HCT116 (cell line): ENCODE data around the gene RBM47. TPM values are rescaled to one million over a fixed set of nuclear protein-coding genes. Genes with fewer than 3 reads are reported as not detected.

Experiments used
- ATAC-seq: fragments of 200-7000 bp; cut with Tn5 transposase; 2 replicates; pipeline ENCODE4 v1.9.1; 2020; ENCODE audit warnings: mild to moderate bottlenecking, moderate library complexity
- BruUV-seq: library from RNA; stranded (reverse); fragments of 400-500 nt; replicated peaks from 2 replicates; lab custom pipeline; 2021; lab: Mats Ljungman, UMichigan
- CTCF ChIA-PET: fragments of 300-600 bp; sonication (Branson Sonifier 250); formaldehyde crosslinking; loops from one replicate; lab custom pipeline; 2021; ENCODE audit warnings: antibody characterized with exemption; lab: Charles Lee
- POLR2A ChIA-PET: fragments of 300-600, 350-600 bp; sonication (Branson Sonifier 250); formaldehyde crosslinking; loops from one replicate; lab custom pipeline; 2021; ENCODE audit warnings: antibody characterized with exemption; lab: Charles Lee
- RAD21 ChIA-PET, 2 experiments: fragments of 300-600 bp; sonication (Branson Sonifier 250); formaldehyde crosslinking; loops; one replicate each; lab custom pipeline; 2023; ENCODE audit warnings: low total read pairs in 2 of 2; ENCODE audit not compliant: uncharacterized antibody in 2 of 2, unreplicated experiment in 2 of 2, low non-redundant PET in 1 of 2; lab: Charles Lee
- DNase-seq: peaks from one replicate; pipeline ENCODE4 v3.0.0-alpha.2; 2010; ENCODE audit warnings: low read depth, low spot score
- H2AFZ ChIP-seq: fragments of 200-600 bp; shearing (Covaris generic), sonication (generic); 2 replicates; pipeline ENCODE4 v1.6.1; 2017; ENCODE audit warnings: low read depth, mixed run types, mixed read lengths, antibody characterized with exemption, low read length; ENCODE audit not compliant: poor library complexity, severe bottlenecking
- H3K27ac ChIP-seq: 2 replicates; pipeline ENCODE4 v1.5.1; 2012; ENCODE audit warnings: low read depth, low read length
- H3K27me3 ChIP-seq: fragments of 200-600 bp; sonication (generic); 2 replicates; pipeline ENCODE4 v1.6.1; 2016; ENCODE audit warnings: mixed run types, low read length, mixed read lengths; ENCODE audit not compliant: insufficient read depth
- H3K36me3 ChIP-seq, 2 experiments: fragments of 200-500 bp in 1 of 2; fragments of 200-600 bp in 1 of 2; sonication (Bioruptor generic) in 1 of 2; sonication (generic) in 1 of 2; 2 replicates each; pipeline versions ENCODE4 v1.5.1 to v1.6.1; 2014 to 2016; ENCODE audit warnings: low read length in 2 of 2, inconsistent platforms in 1 of 2, mixed read lengths in 1 of 2, mixed run types in 1 of 2; ENCODE audit not compliant: insufficient read depth in 2 of 2, control insufficient read depth in 1 of 2
- H3K4me1 ChIP-seq, 2 experiments: fragments of 200-600 bp in 1 of 2; sonication (generic) in 1 of 2; 2 replicates each; pipeline versions ENCODE4 v1.5.1 to v1.6.1; 2012 to 2017; ENCODE audit warnings: low read length in 2 of 2, inconsistent platforms in 1 of 2, mild to moderate bottlenecking in 1 of 2, mixed read lengths in 1 of 2, mixed run types in 1 of 2, moderate library complexity in 1 of 2; ENCODE audit not compliant: insufficient read depth in 2 of 2, control insufficient read depth in 1 of 2
- H3K4me2 ChIP-seq: fragments of 200-600 bp; sonication (generic); 2 replicates; pipeline ENCODE4 v1.6.1; 2017; ENCODE audit warnings: mixed run types, low read length, mixed read lengths
- H3K4me3 ChIP-seq, 2 experiments: fragments of 200-600 bp in 1 of 2; sonication (generic) in 1 of 2; replicated peaks in 1 of 2; 2 replicates each; pipeline ENCODE4 v1.5.1; 2011 to 2016; ENCODE audit warnings: low read length in 2 of 2, control low read depth in 1 of 2, low read depth in 1 of 2, mild to moderate bottlenecking in 1 of 2, mixed read lengths in 1 of 2, mixed run types in 1 of 2
- H3K79me2 ChIP-seq: fragments of 200-600 bp; sonication (generic); 2 replicates; pipeline ENCODE4 v1.6.1; 2017; ENCODE audit warnings: mild to moderate bottlenecking, mixed run types, low read length, moderate library complexity, mixed read lengths; ENCODE audit not compliant: insufficient read depth
- H3K9ac ChIP-seq: fragments of 200-600 bp; sonication (generic); 2 replicates; pipeline ENCODE4 v1.6.1; 2016; ENCODE audit warnings: low read length, mixed read lengths
- H3K9me2 ChIP-seq: fragments of 200-600 bp; sonication (generic), shearing (Covaris generic); 2 replicates; pipeline ENCODE4 v1.6.1; 2017; ENCODE audit warnings: mixed run types, mild to moderate bottlenecking, moderate library complexity; ENCODE audit not compliant: insufficient read depth
- H3K9me3 ChIP-seq, 2 experiments: fragments of 200-500 bp in 1 of 2; fragments of 200-600 bp in 1 of 2; sonication (Bioruptor generic) in 1 of 2; sonication (generic) in 1 of 2; 2 replicates each; pipeline ENCODE4 v1.6.1; 2014 to 2017; ENCODE audit warnings: low read length in 2 of 2, mixed read lengths in 2 of 2, inconsistent platforms in 1 of 2, low read depth in 1 of 2, mild to moderate bottlenecking in 1 of 2, mixed run types in 1 of 2, moderate library complexity in 1 of 2; ENCODE audit not compliant: control insufficient read depth in 1 of 2, insufficient read depth in 1 of 2
- H4K20me1 ChIP-seq: fragments of 200-600 bp; sonication (generic), shearing (Covaris generic); 2 replicates; pipeline ENCODE4 v1.6.1; 2017; ENCODE audit warnings: mixed run types, mild to moderate bottlenecking, moderate library complexity; ENCODE audit not compliant: insufficient read depth
- CBX3 ChIP-seq: IDR thresholded peaks from 2 replicates; pipeline ENCODE4 v1.6.1; 2012; ENCODE audit warnings: low read depth
- CEBPB ChIP-seq: IDR thresholded peaks from 2 replicates; pipeline ENCODE4 v1.6.1; 2012; ENCODE audit warnings: low read depth
- FOSL1 ChIP-seq: IDR thresholded peaks from 2 replicates; pipeline ENCODE4 v1.6.1; 2012; ENCODE audit warnings: low read depth
- JUND ChIP-seq: IDR thresholded peaks from 2 replicates; pipeline ENCODE4 v1.6.1; 2012
- POLR2AphosphoS5 ChIP-seq: IDR thresholded peaks from 2 replicates; pipeline ENCODE4 v1.6.1; 2011; ENCODE audit warnings: mild to moderate bottlenecking, low read depth, low read length, moderate library complexity
- RAD21 ChIP-seq: IDR thresholded peaks from 2 replicates; pipeline ENCODE4 v1.6.1; 2012; ENCODE audit warnings: low read depth, mild to moderate bottlenecking
- SIN3A ChIP-seq: IDR thresholded peaks from 2 replicates; pipeline ENCODE4 v1.6.1; 2012; ENCODE audit warnings: low read depth
- SP1 ChIP-seq: IDR thresholded peaks from 2 replicates; pipeline ENCODE4 v1.6.1; 2012; ENCODE audit warnings: low read depth
- TCF7L2 ChIP-seq: IDR thresholded peaks from 2 replicates; pipeline ENCODE4 v1.7.0; 2011; ENCODE audit warnings: borderline replicate concordance, inconsistent platforms; ENCODE audit not compliant: insufficient read depth, insufficient read length; ENCODE audit errors: extremely low read depth
- ZFX ChIP-seq: fragments of 450-650 bp; IDR thresholded peaks from 2 replicates; pipeline ENCODE4 v1.6.1; 2017
- intact Hi-C: fragments of 100-400 bp; cut with micrococcal nuclease; formaldehyde crosslinking; loops from 2 replicates; pipeline ENCODE4 v1.10.0; 2022
- total RNA-seq: library from RNA; stranded (reverse); gene quantifications from one replicate; pipeline ENCODE4 v1.2.1, GENCODE V29; 2021; ENCODE audit not compliant: unreplicated experiment
- TF ChIP-seq, protein P1 (sequence below): IDR thresholded peaks from 2 replicates; pipeline ENCODE4 v1.6.1; 2012
- TF ChIP-seq, protein P2 (sequence below): IDR thresholded peaks from 2 replicates; pipeline ENCODE4 v1.6.1; 2012
- TF ChIP-seq, protein P3 (sequence below): IDR thresholded peaks from 2 replicates; pipeline ENCODE4 v1.6.1; 2011; ENCODE audit warnings: mild to moderate bottlenecking, low read length, moderate library complexity; ENCODE audit not compliant: insufficient replicate concordance; ENCODE audit errors: extremely low read depth

Gene RBM47
- total RNA-seq, 1 experiment from 2014 or later, result 22.2 TPM

GRCh38 chr4:40564004-40564403 lies 65.7 kb downstream of the RBM47 start:
- H3K27me3 ChIP-seq, result no peaks in the 10 kb centered on the region
- TF ChIP-seq JUND (no peak), POLR2AphosphoS5 (peak; percentile 42; the same call in 1 of the 2 replicates)
- TF ChIP-seq, protein P1, sequence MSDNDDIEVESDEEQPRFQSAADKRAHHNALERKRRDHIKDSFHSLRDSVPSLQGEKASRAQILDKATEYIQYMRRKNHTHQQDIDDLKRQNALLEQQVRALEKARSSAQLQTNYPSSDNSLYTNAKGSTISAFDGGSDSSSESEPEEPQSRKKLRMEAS, result 0 out of 2 replicates have a peak, but pooled peaks have one; percentile 28
- no TSS peak for BruUV-seq
- H4K20me1 ChIP-seq, result no peaks in the 10 kb centered on the region
- ChIA-PET CTCF (interaction anchor here (0.8 to 1.6 kb wide), 2 partner anchors 9 to 155 kb away, joined by 3 to 4 read pairs; no protein-coding TSS in a partner anchor), RAD21 (no interaction called here), POLR2A (interaction anchor here (0.7 kb wide), 1 partner anchor 241 kb away, joined by 3 read pairs; no protein-coding TSS in a partner anchor)
- H3K36me3 ChIP-seq, result no peaks in the 10 kb centered on the region
- peak; percentile 29 for DNase-seq
- H2AFZ ChIP-seq, result no peak overlapping the region
- peak overlapping the region in 1 of 2 experiments; percentile 30; a peak in 1 of 4 replicates for H3K4me3 ChIP-seq
- H3K4me2 ChIP-seq, result peak overlapping the region; percentile 74
- peaks cover 51 to 64% of the 10 kb centered on the region in 2 experiments for H3K4me1 ChIP-seq
- H3K9ac ChIP-seq, result peak overlapping the region; percentile 48; the same call in 1 of the 2 replicates
- H3K79me2 ChIP-seq, result no peaks in the 10 kb centered on the region
- peak; percentile 62 for ATAC-seq
- H3K9me2 ChIP-seq, result no peaks in the 10 kb centered on the region
- H3K9me3 ChIP-seq, result no peaks in the 10 kb centered on the region
- peak overlapping the region; percentile 49; the same call in 1 of the 2 replicates for H3K27ac ChIP-seq
- intact Hi-C loops, result loop anchor here (5.0 kb wide), 1 partner anchor 68 kb away; no protein-coding TSS in a partner anchor

DNA sequence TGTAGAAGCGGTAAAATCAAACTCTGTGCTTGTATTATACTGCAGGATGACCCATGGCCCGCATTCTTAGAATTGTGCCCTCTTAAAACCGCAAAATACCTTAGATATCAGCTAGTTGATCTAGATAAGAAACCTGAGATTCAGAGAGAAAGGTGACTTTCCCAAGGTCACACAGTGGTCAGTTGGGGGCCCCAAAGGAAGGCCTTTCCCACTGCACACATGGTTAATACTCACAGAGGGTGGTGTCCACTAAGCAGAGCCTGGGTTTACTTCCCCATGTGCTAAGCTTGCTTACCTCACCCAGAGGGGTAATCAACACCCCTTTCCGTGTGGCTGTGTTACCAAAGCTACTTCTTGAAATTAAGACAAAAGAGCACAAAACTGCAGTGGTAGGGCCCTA lies 66.3 kb downstream of the RBM47 start:
- intact Hi-C loops, result loop anchor here (5.0 kb wide), 1 partner anchor 69 kb away; no protein-coding TSS in a partner anchor
- DNase-seq, result peak; percentile 46
- no peaks in the 10 kb centered on the region for H3K36me3 ChIP-seq
- ATAC-seq, result peak; percentile 72
- no peaks in the 10 kb centered on the region for H3K9me2 ChIP-seq
- H3K9ac ChIP-seq, result peak overlapping the region; percentile 48
- no peaks in the 10 kb centered on the region for H3K27me3 ChIP-seq
- no peaks in the 10 kb centered on the region for H3K79me2 ChIP-seq
- CTCF ChIA-PET, result interaction anchor here (1.6 kb wide), 1 partner anchor 155 kb away, joined by 4 read pairs; no protein-coding TSS in a partner anchor
- RAD21 ChIA-PET, result no interaction called here
- peak overlapping the region in 1 of 2 experiments; percentile 30; a peak in 2 of 4 replicates for H3K4me3 ChIP-seq
- H4K20me1 ChIP-seq, result no peaks in the 10 kb centered on the region
- H2AFZ ChIP-seq, result no peak overlapping the region
- POLR2A ChIA-PET, result interaction anchor here (0.7 kb wide), 1 partner anchor 241 kb away, joined by 3 read pairs; no protein-coding TSS in a partner anchor
- H3K4me1 ChIP-seq, result peaks cover 51 to 64% of the 10 kb centered on the region in 2 experiments
- H3K9me3 ChIP-seq, result no peaks in the 10 kb centered on the region
- H3K4me2 ChIP-seq, result peak overlapping the region; percentile 74
- H3K27ac ChIP-seq, result peak overlapping the region; percentile 49
- BruUV-seq, result no TSS peak
- TF ChIP-seq, protein P2, sequence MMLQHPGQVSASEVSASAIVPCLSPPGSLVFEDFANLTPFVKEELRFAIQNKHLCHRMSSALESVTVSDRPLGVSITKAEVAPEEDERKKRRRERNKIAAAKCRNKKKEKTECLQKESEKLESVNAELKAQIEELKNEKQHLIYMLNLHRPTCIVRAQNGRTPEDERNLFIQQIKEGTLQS, result no peak
- TF ChIP-seq, protein P3, sequence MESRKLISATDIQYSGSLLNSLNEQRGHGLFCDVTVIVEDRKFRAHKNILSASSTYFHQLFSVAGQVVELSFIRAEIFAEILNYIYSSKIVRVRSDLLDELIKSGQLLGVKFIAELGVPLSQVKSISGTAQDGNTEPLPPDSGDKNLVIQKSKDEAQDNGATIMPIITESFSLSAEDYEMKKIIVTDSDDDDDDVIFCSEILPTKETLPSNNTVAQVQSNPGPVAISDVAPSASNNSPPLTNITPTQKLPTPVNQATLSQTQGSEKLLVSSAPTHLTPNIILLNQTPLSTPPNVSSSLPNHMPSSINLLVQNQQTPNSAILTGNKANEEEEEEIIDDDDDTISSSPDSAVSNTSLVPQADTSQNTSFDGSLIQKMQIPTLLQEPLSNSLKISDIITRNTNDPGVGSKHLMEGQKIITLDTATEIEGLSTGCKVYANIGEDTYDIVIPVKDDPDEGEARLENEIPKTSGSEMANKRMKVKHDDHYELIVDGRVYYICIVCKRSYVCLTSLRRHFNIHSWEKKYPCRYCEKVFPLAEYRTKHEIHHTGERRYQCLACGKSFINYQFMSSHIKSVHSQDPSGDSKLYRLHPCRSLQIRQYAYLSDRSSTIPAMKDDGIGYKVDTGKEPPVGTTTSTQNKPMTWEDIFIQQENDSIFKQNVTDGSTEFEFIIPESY, result no peak
- no peak for TF ChIP-seq SIN3A
- TF ChIP-seq CEBPB, result no peak
- no peak for TF ChIP-seq RAD21
- no peak for TF ChIP-seq FOSL1
- TF ChIP-seq SP1, result peak; percentile 47; the same call in 1 of the 2 replicates
- TF ChIP-seq, protein P1, result 0 out of 2 replicates have a peak, but pooled peaks have one; percentile 34
- no peak for TF ChIP-seq CBX3
- TF ChIP-seq TCF7L2, result no peak
- TF ChIP-seq ZFX, result no peak
